ENCODE results near the gene WWOX.

- no peak for TF ChIP-seq CTCF (IDR thresholded peaks at IDR 0.05; ENCODE audit: borderline replicate concordance, extremely low read depth, low read length, poor library complexity, severe bottlenecking)
- no peak for TF ChIP-seq EZH2 (IDR thresholded peaks at IDR 0.05; ENCODE audit: borderline replicate concordance, low read depth, low read length, severe bottlenecking)
These were observed 876.8 kb downstream of the WWOX start for GRCh38 chr16:78976212-78976611.
